Mucosa of descending colon (tissue), 3 donors: ENCODE measurements around the gene ASAP3. TPM values are rescaled to one million over a fixed set of nuclear protein-coding genes. Genes with fewer than 3 reads are reported as not detected.

Source experiments
- ATAC-seq: fragments of 200-7000 bp; cut with Tn5 transposase; one replicate; pipeline ENCODE4 v1.9.1; 2020; ENCODE audit warnings: mild to moderate bottlenecking, moderate library complexity
- DNase-seq, 3 donors: peaks; one replicate each; pipeline ENCODE4 v3.0.0-alpha.2; 2020
- H3K36me3 ChIP-seq: fragments of 200-600 bp; one replicate; pipeline ENCODE4 v1.8.0; 2021; ENCODE audit warnings: low read depth, mild to moderate bottlenecking
- H3K4me1 ChIP-seq: fragments of 200-600 bp; one replicate; pipeline ENCODE4 v1.8.0; 2021; ENCODE audit warnings: low read depth, mild to moderate bottlenecking
- H3K4me3 ChIP-seq: fragments of 200-600 bp; one replicate; pipeline ENCODE4 v1.8.0; 2021; ENCODE audit warnings: mild to moderate bottlenecking
- H3K9me3 ChIP-seq: fragments of 200-600 bp; one replicate; pipeline ENCODE4 v1.8.0; 2021; ENCODE audit warnings: mild to moderate bottlenecking
- intact Hi-C, 2 donors: fragments of 100-400 bp; cut with DNase I in 1 of 2; cut with micrococcal nuclease in 1 of 2; formaldehyde crosslinking; loops; one replicate each; pipeline versions ENCODE4 v1.11.0 to v1.11.1; 2022; cut with DNase I, micrococcal nuclease
- total RNA-seq, 3 donors: library from RNA; stranded (reverse); fragmentation: NEBNext Ultra II Directional in 2 of 3; extraction: Animal tissue kit (Norgen Biotek cat#: 25700) in 2 of 3; gene quantifications; one replicate each; pipeline versions ENCODE4 v1.2.1 to v1.2.4, GENCODE V29; 2021 to 2023
- TF ChIP-seq, protein P1 (sequence below): fragments of 200-600 bp; IDR thresholded peaks from one replicate; pipeline ENCODE4 v1.8.0; 2022; ENCODE audit warnings: antibody characterized with exemption, mild to moderate bottlenecking
- donor health status: DM: no; HTN: no; CAD: no; lungs with moderate emphysema.
- donor health status: DM: no; HTN: no; CAD: no.
- donor health status: DM: no; HTN: yes; CAD: no.

ASAP3 gene
- total RNA-seq, 3 donors from 2014 or later = 31.2 to 38.8 (median 37.8) TPM

DNA sequence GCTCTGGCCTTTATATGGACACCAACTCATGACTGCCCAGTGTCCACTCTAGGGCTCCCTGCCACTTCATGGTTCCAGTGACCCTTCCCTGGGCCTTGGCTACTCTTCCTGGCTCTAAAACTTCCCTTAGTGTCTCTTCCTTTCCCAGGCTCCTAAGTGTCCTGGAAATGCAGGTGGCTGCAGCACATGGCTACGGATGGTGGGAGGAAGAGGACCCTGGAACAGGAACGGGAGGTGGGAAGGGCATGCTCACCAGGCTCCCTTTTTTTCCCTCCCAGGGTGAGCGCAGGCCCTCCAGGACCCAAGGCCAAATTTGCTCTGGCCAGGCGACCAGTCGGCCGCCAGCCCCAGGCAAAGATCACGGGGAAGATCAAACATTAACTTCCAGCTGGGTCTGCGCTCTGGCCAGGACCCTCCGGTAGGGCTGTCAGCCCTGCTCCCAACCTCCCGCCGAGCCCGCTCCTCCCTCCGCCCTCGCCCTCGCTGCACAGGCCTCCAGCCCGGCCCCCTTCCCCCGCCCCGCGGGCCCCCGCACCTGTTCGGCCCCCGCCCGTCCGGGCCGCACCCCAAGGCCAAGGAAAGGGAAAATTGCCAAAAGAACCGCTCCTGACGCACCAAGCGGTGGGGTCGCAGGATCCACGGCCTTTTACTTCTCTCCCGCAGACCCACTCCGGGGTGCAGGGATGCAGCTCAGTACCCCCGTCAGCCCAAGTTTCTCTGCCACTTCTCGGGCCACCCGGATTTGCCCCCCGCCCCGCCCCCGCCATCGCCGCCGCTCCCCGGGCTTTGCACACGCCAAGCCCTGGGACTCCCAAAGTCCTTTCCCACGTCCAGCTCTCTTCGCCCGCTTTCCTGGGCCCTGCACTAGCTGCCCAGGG lies 60.3 kb downstream of the ASAP3 start:
- TF ChIP-seq, protein P1, sequence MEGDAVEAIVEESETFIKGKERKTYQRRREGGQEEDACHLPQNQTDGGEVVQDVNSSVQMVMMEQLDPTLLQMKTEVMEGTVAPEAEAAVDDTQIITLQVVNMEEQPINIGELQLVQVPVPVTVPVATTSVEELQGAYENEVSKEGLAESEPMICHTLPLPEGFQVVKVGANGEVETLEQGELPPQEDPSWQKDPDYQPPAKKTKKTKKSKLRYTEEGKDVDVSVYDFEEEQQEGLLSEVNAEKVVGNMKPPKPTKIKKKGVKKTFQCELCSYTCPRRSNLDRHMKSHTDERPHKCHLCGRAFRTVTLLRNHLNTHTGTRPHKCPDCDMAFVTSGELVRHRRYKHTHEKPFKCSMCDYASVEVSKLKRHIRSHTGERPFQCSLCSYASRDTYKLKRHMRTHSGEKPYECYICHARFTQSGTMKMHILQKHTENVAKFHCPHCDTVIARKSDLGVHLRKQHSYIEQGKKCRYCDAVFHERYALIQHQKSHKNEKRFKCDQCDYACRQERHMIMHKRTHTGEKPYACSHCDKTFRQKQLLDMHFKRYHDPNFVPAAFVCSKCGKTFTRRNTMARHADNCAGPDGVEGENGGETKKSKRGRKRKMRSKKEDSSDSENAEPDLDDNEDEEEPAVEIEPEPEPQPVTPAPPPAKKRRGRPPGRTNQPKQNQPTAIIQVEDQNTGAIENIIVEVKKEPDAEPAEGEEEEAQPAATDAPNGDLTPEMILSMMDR = no peak
- peak; percentile 86 to 92 (median 88) for DNase-seq
- Histone ChIP-seq H3K36me3 (no peaks in the 10 kb centered on the region), H3K4me3 (peak overlapping the region; percentile 56), H3K4me1 (peaks cover 26% of the 10 kb centered on the region), H3K9me3 (no peaks in the 10 kb centered on the region)
- ATAC-seq = peak; percentile 75
- intact Hi-C loops = no loop called here

DNA sequence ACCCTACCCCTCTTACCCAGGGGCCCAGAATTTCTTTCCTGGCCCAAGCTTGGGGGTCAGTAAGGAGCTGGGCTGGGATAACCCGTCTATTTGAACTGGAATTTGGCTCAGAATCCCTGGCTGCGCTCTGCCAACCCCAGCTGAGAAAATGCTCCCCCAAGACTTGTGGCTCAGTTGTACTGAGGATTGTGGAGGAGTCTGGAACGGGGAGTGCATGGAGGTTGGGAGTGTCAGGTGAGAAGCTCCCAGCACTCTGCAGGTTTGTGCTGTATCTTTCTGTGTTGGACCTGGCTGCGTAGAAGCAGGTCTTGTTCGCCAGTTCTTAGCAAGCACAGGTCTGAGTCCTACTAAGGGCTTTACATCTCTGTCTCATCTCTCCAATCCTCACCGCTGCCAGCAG lies 61.0 kb downstream of the ASAP3 start:
- TF ChIP-seq, protein P1 = no peak
- H3K4me3 ChIP-seq = no peak overlapping the region
- peaks cover 26% of the 10 kb centered on the region for H3K4me1 ChIP-seq
- ATAC-seq (peak; percentile 7), DNase-seq (peak in 1 of 3 donors; percentile 38)
- H3K9me3 ChIP-seq = no peaks in the 10 kb centered on the region
- no peaks in the 10 kb centered on the region for H3K36me3 ChIP-seq
- intact Hi-C loops = no loop called here

DNA sequence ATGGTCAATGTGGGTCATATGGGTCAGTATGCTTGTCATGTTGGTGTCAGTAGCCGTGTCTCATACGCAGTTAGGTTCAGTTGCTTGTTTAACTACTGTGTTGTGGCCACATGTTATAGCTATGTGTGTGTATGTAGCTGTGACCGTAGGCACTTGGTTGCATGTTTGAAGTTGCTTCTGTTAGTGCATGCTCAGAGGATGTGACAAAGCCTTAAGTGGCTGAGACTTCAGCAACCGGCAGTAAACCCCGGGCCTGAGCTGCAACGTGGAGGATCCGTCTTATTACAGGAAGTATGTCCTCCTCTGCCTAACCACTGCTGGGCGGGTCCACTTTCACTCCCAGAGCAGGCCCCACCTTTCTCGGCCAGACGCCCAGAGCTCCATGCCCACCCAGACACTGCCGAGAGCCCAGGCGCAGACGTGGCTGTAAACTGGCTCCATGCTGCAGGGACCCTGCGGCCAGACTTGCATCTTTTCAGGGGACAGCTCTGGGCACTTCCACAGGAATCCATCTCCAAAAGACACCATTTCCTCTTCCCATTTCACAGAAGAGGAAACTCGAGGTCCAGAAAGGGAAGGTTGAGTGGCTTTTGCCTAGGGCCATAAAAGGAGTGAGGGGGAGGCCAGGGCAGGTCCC lies 61.6 kb downstream of the ASAP3 start:
- TF ChIP-seq, protein P1 = no peak
- DNase-seq (peak; percentile 92 to 96 (median 92)), ATAC-seq (peak; percentile 74)
- Histone ChIP-seq H3K4me3 (no peak overlapping the region), H3K36me3 (no peaks in the 10 kb centered on the region), H3K4me1 (peaks cover 26% of the 10 kb centered on the region), H3K9me3 (no peaks in the 10 kb centered on the region)
- intact Hi-C loops = no loop called here

DNA sequence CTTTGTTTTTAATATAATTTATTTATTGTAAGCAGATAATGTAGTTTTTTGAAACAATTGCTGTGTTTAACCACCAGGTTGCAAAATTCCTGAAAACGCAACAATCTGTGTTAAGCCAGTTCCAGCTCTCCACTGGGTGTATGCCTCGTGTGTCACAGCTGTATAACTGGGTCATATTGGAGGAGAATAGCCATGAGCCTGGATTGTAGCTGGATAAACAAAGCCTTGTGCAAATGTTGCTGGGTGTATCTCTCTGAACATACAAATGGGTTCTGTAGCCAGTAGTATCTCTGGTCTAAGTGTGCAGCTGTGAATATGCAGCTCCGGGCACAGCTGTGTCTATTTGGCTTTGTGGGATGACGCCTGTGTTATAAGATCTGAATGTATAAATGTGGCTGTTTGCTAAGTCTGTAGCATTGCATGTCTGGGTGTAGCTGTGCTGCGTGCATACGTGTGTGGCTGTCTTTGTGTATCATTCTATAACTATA lies 62.2 kb downstream of the ASAP3 start:
- peak; percentile 57 for ATAC-seq
- H3K36me3 ChIP-seq = no peaks in the 10 kb centered on the region
- H3K4me1 ChIP-seq = peaks cover 26% of the 10 kb centered on the region
- H3K9me3 ChIP-seq = no peaks in the 10 kb centered on the region
- intact Hi-C loops = no loop called here
- peak in 1 of 3 donors; percentile 61 for DNase-seq
- H3K4me3 ChIP-seq = no peak overlapping the region
- TF ChIP-seq, protein P1 = no peak

DNA sequence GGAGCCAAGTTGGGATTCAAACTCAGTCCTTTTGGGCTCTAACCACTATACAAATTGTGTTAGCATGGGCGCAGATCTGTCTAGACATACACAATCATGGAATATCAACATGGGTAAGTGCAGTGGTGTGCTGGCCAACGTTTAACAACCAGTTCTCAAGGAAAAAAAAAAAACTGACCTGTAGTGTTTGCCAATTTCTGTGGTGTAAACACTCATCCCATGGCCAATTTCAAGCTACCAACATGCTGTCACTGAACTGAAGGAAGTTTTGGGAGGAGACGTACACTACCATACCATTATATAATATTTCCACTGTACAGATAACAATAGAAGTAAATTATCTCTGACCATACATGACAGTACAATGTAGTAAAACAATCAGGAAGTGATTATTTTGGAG lies 62.6 kb downstream of the ASAP3 start:
- Histone ChIP-seq H3K9me3 (no peaks in the 10 kb centered on the region), H3K4me3 (no peak overlapping the region), H3K36me3 (no peaks in the 10 kb centered on the region), H3K4me1 (peaks cover 26% of the 10 kb centered on the region)
- ATAC-seq (no peak), DNase-seq (no peak)
- TF ChIP-seq, protein P1 = no peak
- intact Hi-C loops = no loop called here
